HEK293 (cell line): ENCODE data around the gene IQSEC1.

Experiments used
- BCL6B ChIP-seq: fragments of 450-650 bp; formaldehyde crosslinking; IDR thresholded peaks from 2 replicates; pipeline ENCODE4 v1.5.1; 2017; ENCODE audit warnings: missing biosample characterization, missing genetic modification characterization
- GLIS2 ChIP-seq: fragments of 450-650 bp; formaldehyde crosslinking; IDR thresholded peaks from 2 replicates; pipeline ENCODE4 v1.5.1; 2016; ENCODE audit warnings: missing biosample characterization, missing genetic modification characterization
- HIC1 ChIP-seq: fragments of 450-650 bp; formaldehyde crosslinking; IDR thresholded peaks from 2 replicates; pipeline ENCODE4 v1.5.1; 2016; ENCODE audit warnings: missing biosample characterization, missing genetic modification characterization
- OSR2 ChIP-seq: fragments of 450-650 bp; formaldehyde crosslinking; IDR thresholded peaks from 2 replicates; pipeline ENCODE4 v1.5.1; 2016; ENCODE audit warnings: missing biosample characterization, missing genetic modification characterization
- PBX3 ChIP-seq: sonication (generic); formaldehyde crosslinking; IDR thresholded peaks from 2 replicates; pipeline ENCODE4 v1.8.1; 2022; ENCODE audit warnings: mild to moderate bottlenecking, moderate library complexity, missing genetic modification reagents
- SP2 ChIP-seq: fragments of 450-650 bp; formaldehyde crosslinking; IDR thresholded peaks from 2 replicates; pipeline ENCODE4 v1.5.1; 2016; ENCODE audit warnings: missing biosample characterization, missing genetic modification characterization
- SP3 ChIP-seq: fragments of 450-650 bp; formaldehyde crosslinking; IDR thresholded peaks from 2 replicates; pipeline ENCODE4 v1.5.1; 2016; ENCODE audit warnings: missing biosample characterization, missing genetic modification characterization
- ZBTB1 ChIP-seq: fragments of 450-650 bp; formaldehyde crosslinking; IDR thresholded peaks from 2 replicates; pipeline ENCODE4 v1.5.1; 2016; ENCODE audit warnings: missing biosample characterization, missing genetic modification characterization
- ZBTB48 ChIP-seq: fragments of 450-650 bp; formaldehyde crosslinking; IDR thresholded peaks from 2 replicates; pipeline ENCODE4 v1.5.1; 2016; ENCODE audit warnings: missing biosample characterization, missing genetic modification characterization
- ZBTB49 ChIP-seq: fragments of 450-650 bp; formaldehyde crosslinking; IDR thresholded peaks from 2 replicates; pipeline ENCODE4 v1.5.1; 2016; ENCODE audit warnings: missing biosample characterization, missing genetic modification characterization, low read depth
- ZEB2 ChIP-seq: fragments of 450-650 bp; formaldehyde crosslinking; IDR thresholded peaks from 2 replicates; pipeline ENCODE4 v1.5.1; 2016; ENCODE audit warnings: missing biosample characterization, missing genetic modification characterization
- ZFHX2 ChIP-seq: fragments of 450-650 bp; formaldehyde crosslinking; conservative IDR thresholded peaks from 2 replicates; pipeline ENCODE4 v1.5.1; 2016; ENCODE audit warnings: missing biosample characterization, missing genetic modification characterization
- ZNF146 ChIP-seq: fragments of 450-650 bp; formaldehyde crosslinking; IDR thresholded peaks from 2 replicates; pipeline ENCODE4 v1.5.1; 2016; ENCODE audit warnings: missing biosample characterization, missing genetic modification characterization
- ZNF2 ChIP-seq: fragments of 450-650 bp; formaldehyde crosslinking; IDR thresholded peaks from 2 replicates; pipeline ENCODE4 v1.5.1; 2016; ENCODE audit warnings: missing biosample characterization, missing genetic modification characterization
- ZNF202 ChIP-seq: fragments of 450-650 bp; formaldehyde crosslinking; IDR thresholded peaks from 2 replicates; pipeline ENCODE4 v1.5.1; 2016; ENCODE audit warnings: missing biosample characterization, missing genetic modification characterization, borderline replicate concordance
- ZNF292 ChIP-seq: fragments of 450-650 bp; formaldehyde crosslinking; IDR thresholded peaks from 2 replicates; pipeline ENCODE4 v1.5.1; 2016; ENCODE audit warnings: low read depth, missing biosample characterization, missing genetic modification characterization, borderline replicate concordance
- ZNF324 ChIP-seq: fragments of 450-650 bp; formaldehyde crosslinking; IDR thresholded peaks from 2 replicates; pipeline ENCODE4 v1.5.1; 2016; ENCODE audit warnings: missing biosample characterization, missing genetic modification characterization
- ZNF362 ChIP-seq: fragments of 450-650 bp; formaldehyde crosslinking; IDR thresholded peaks from 2 replicates; pipeline ENCODE4 v1.5.1; 2016; ENCODE audit warnings: missing biosample characterization, missing genetic modification characterization
- ZNF366 ChIP-seq: fragments of 450-650 bp; formaldehyde crosslinking; conservative IDR thresholded peaks from 2 replicates; pipeline ENCODE4 v1.5.1; 2016; ENCODE audit warnings: missing biosample characterization, missing genetic modification characterization
- ZNF37A ChIP-seq: fragments of 450-650 bp; IDR thresholded peaks from 2 replicates; pipeline ENCODE4 v1.5.1; 2018; ENCODE audit warnings: missing biosample characterization, missing genetic modification characterization
- ZNF391 ChIP-seq: fragments of 450-650 bp; formaldehyde crosslinking; IDR thresholded peaks from 2 replicates; pipeline ENCODE4 v1.5.1; 2016; ENCODE audit warnings: low read depth, missing biosample characterization, missing genetic modification characterization, borderline replicate concordance
- ZNF394 ChIP-seq: fragments of 450-650 bp; formaldehyde crosslinking; IDR thresholded peaks from 2 replicates; pipeline ENCODE4 v1.5.1; 2016; ENCODE audit warnings: missing biosample characterization, missing genetic modification characterization, mild to moderate bottlenecking, moderate library complexity, borderline replicate concordance
- ZNF596 ChIP-seq: fragments of 450-650 bp; IDR thresholded peaks from 2 replicates; pipeline ENCODE4 v1.5.0; 2018; ENCODE audit warnings: missing biosample characterization, mild to moderate bottlenecking, missing genetic modification characterization, moderate library complexity
- ZNF623 ChIP-seq: fragments of 450-650 bp; formaldehyde crosslinking; IDR thresholded peaks from 2 replicates; pipeline ENCODE4 v1.5.1; 2016; ENCODE audit warnings: missing biosample characterization, missing genetic modification characterization
- ZNF629 ChIP-seq: fragments of 450-650 bp; formaldehyde crosslinking; IDR thresholded peaks from 2 replicates; pipeline ENCODE4 v1.5.1; 2017; ENCODE audit warnings: missing biosample characterization, missing genetic modification characterization
- ZNF776 ChIP-seq: fragments of 450-650 bp; formaldehyde crosslinking; IDR thresholded peaks from 2 replicates; pipeline ENCODE4 v1.5.0; 2017; ENCODE audit warnings: missing biosample characterization, missing genetic modification characterization, borderline replicate concordance
- ZNF777 ChIP-seq: fragments of 450-650 bp; formaldehyde crosslinking; IDR thresholded peaks from 2 replicates; pipeline ENCODE4 v1.5.1; 2017; ENCODE audit warnings: missing biosample characterization, missing genetic modification characterization, borderline replicate concordance
- TF ChIP-seq, protein P1 (sequence below): fragments of 450-650 bp; formaldehyde crosslinking; IDR thresholded peaks from 2 replicates; pipeline ENCODE4 v1.5.1; 2016; ENCODE audit warnings: missing biosample characterization, missing genetic modification characterization

IQSEC1 gene

DNA sequence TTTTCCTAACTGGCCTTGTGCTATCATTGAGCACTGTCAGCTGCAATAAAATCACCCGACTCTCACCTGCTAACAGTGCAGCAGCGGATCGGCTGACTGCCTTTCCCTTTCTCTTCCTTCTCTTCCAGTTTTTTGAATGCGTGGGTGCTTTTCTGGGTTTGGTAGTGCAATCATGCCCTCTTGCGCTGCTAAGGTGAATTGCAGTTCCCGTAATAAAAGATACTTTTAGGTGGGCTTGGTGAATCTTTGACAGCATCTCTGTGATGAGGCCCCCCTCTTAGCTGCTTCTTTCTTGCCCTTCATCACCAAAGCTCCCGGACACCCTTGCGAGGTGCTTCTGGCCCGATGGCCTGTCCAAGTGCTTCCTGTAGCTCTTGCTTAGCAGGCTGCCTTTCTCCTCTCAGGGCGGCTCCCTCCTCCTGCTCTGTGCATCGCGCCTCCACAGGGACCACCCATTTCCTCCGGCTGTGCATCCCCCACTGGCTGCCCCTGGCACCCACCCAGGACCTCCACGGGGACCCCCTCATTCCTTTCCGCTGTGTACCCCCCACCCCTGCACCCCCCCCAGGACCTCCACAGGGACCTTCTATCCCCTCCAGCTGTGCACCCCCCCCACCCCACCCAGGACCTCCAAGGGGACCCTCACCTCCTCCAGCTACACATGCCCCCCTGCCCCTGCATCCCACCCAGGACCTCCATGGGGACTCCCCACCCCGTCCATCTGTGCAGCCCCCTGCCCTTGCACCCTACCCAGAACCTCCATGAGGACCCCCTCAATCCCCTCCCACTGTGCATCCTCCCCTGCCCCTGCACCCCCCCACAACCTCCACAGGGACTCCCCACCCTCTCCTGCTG is 181.0 kb downstream of the IQSEC1 start (continued):
- no peak for TF ChIP-seq PBX3
- no peak for TF ChIP-seq ZNF324 (tag by site-specific recombination)
- TF ChIP-seq HIC1 (tag by site-specific recombination) = no peak
- TF ChIP-seq ZBTB1 (tag by site-specific recombination) = no peak
- no peak for TF ChIP-seq ZNF37A (tag by site-specific recombination)
- no peak for TF ChIP-seq ZNF202 (tag by site-specific recombination)
- TF ChIP-seq ZNF2 (tag by site-specific recombination) = no peak; the same call in none of the 2 replicates
- no peak for TF ChIP-seq ZNF391 (tag by site-specific recombination)
- TF ChIP-seq ZNF629 = no peak
- 0 out of 2 replicates have a peak, but pooled peaks have one; percentile 45 for TF ChIP-seq ZEB2 (tag by site-specific recombination)
- no peak for TF ChIP-seq ZNF146
- TF ChIP-seq ZBTB48 (tag by site-specific recombination) = no peak; the same call in 1 of the 2 replicates
- TF ChIP-seq ZNF366 (tag by site-specific recombination) = peak; percentile 75
- TF ChIP-seq BCL6B (tag by site-specific recombination) = no peak
- TF ChIP-seq ZBTB49 (tag by site-specific recombination) = no peak
- TF ChIP-seq ZNF394 (tag by site-specific recombination) = no peak
- TF ChIP-seq ZFHX2 (tag by site-specific recombination) = peak; percentile 91
- no peak for TF ChIP-seq SP3 (tag by site-specific recombination)
- no peak for TF ChIP-seq ZNF596 (tag by site-specific recombination)
- TF ChIP-seq, protein P1, sequence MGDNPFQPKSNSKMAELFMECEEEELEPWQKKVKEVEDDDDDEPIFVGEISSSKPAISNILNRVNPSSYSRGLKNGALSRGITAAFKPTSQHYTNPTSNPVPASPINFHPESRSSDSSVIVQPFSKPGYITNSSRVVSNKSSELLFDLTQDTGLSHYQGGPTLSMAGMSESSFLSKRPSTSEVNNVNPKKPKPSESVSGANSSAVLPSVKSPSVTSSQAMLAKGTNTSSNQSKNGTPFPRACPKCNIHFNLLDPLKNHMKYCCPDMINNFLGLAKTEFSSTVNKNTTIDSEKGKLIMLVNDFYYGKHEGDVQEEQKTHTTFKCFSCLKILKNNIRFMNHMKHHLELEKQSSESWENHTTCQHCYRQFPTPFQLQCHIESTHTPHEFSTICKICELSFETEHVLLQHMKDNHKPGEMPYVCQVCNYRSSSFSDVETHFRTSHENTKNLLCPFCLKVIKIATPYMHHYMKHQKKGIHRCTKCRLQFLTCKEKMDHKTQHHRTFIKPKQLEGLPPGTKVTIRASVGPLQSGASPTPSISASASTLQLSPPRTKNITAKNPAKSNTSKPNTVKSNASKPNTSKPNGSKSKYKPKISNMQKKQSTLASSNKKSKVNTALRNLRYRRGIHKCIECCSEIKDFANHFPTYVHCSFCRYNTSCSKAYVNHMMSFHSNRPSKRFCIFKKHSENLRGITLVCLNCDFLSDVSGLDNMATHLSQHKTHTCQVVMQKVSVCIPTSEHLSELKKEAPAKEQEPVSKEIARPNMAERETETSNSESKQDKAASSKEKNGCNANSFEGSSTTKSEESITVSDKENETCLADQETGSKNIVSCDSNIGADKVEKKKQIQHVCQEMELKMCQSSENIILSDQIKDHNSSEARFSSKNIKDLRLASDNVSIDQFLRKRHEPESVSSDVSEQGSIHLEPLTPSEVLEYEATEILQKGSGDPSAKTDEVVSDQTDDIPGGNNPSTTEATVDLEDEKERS (tag by site-specific recombination) = no peak
- TF ChIP-seq ZNF292 = no peak
- no peak for TF ChIP-seq ZNF777
- TF ChIP-seq GLIS2 (tag by site-specific recombination) = peak; percentile 19; the same call in 1 of the 2 replicates
- no peak for TF ChIP-seq ZNF776 (tag by site-specific recombination)
- TF ChIP-seq ZNF362 (tag by site-specific recombination) = no peak
- no peak for TF ChIP-seq OSR2 (tag by site-specific recombination)
- no peak for TF ChIP-seq SP2
- no peak for TF ChIP-seq ZNF623
